NCI-H2107 treated with DMSO at 0.1 percent for 48 hours (cell line): Measurements from ENCODE around the gene PTGR3.

Experiments used
- DNase-seq: peaks from one replicate; lab custom pipeline; 2025; ENCODE audit not compliant: unreplicated experiment; lab: John Stamatoyannopoulos, UW

The PTGR3 gene

DNA sequence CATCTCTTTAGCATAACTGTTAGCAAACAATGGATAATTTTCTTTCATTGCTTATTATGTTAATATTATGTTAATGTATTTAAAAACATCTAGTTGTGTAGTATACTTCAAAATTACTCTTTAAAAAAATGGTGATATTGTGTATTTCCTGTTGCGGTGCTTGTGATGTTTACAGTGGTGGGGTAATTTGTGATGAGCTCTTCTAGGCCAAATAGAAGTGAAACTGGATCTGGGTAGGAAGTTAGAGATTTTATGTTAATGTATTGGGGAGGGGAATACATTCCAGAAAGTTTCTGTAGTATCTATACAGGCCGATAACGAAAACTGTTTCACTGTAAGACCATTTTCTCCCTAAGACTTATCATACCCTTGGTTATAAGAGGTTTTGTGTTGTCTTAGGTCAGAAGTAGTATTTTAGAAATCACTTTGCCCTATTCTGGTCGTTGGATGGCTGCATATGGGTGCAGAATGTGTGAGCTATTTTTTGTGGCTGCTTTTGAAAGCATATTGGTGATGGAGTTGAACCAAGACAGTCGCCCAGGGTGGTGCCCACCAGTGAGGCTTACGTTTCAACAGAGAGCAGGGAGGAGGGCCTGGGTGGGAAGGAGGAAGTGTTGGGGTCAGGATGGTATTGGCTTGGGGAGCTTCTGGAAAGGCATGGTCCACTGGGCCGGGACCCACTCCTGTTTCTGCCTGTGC is 7.4 kb upstream of the PTGR3 start:
- no peak for DNase-seq

GRCh38 chr18:75215663-75216062 is 6.7 kb upstream of the PTGR3 start:
- no peak for DNase-seq

- no peak for DNase-seq
These were observed 6.0 kb upstream of the PTGR3 start for GRCh38 chr18:75214766-75215510.

DNA sequence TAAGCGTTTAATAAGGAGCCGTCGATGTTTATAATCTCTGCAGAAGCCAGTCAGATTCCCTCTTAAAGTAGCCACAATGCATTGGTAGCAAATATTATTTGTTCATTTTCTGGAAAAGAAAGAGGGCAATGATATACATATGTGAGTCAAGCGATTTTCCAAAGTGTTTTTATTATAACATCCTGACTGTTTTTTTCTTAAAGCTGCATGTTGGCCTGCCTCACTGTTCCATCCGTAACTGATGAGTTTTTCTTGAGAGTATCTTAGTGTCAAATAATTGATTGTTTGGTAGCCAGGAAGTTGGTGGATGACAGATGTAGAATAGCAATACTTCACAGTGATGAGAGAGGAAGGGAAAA is 5.4 kb upstream of the PTGR3 start:
- no peak for DNase-seq

DNA sequence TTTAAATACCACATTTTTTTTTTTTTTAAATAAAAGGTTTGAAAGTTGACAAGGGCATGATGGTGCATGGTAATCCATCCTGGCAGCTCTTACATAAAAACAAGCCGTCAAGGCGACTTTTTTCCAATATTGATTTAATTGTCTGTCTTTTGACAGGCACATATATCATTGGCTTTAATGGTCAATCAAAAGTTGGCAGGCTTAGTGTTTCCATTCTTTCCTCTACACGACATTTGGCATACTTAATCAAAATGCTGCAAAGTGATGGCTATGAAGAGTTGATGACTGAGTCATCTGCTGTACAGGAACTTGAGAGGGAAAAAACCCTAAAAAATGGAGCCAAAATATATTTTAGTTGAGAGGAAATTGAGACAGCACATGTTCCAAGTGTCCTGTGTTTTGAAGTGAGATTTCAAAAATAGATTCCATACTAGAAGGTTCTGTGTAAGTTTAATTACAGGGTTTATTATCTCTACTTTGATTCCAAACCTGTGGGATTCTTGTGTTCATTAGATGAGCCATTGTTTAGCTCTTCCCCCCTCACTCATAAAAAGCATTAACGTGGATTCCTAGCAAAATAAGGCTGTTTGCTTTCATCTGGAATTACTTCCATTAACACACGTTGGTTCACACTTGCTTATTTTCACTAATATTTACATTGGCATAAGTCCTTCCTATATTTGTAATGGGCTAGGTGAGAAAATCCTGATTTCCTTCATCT is 4.8 kb upstream of the PTGR3 start:
- DNase-seq, result no peak

DNA sequence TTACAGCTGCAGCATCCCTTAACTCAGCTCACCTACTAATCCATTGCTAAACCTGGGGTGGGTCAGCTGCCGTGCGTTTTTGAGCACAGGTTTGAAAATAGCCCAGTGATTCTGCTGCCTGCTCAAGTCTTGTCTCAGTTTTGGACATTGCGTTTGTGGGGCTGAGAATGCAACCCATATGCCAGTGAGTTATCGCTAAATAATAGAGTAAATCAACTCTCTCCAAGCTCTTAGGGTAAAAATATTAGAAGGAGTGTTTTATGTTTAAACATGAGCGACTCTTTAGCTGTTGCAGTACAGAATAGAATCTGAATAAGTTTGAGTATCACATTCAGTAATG is 3.8 kb upstream of the PTGR3 start:
- DNase-seq, result no peak

DNA sequence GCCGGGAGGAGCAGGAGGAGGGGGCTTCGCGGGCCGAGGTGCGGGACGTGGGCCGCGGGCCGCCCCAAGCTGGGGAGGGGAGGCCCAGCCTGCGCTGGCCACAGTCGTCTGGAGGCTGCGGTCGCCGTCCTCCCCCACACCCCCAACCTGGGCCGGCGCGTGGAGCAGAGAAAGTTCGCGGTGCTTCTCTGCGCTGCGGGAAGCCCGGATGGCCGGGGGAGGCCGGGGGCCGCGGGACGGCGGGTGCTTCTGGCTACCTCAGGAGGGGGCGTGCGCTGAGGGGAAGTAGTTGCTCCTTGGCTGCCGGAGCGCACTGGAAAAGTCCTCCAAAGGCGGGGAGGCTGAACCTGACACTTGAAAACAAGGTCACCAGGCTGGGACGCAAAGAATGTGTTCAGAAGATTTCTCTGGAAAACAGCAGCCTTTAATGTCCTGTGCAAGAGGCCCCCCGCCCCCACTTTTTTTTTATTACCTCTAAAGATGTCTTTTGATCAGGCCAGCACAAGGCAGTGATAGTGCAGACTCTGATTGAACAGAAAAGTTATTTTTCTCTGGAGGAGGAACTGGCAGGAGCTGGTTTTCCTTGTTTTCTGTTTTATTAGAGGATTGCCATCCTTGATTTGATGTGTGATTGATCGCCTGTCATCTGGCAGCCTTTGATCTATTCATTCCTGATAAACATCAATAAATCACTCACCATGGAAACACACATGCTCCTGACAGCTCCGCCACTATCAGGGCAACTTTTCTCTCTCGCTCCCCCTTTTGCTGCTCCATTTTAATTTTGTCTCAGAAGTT is 3.2 kb upstream of the PTGR3 start:
- no peak for DNase-seq

DNA sequence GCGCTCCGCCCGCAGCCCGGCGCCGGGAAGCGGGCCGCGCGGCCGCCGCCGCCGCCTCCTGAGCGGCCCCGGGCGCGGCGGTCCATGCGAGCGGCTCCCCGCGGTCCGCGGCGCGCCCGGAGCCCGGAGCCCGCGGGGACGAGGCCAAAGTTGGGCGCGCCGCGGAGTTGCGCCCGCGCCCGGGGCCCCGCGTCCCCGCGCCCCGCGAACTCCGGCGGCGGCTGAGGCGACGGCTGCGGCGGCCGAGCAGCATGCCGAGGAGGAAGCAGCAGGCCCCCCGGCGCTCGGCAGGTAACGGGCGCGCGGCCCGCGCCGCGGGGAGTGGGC is 2.6 kb upstream of the PTGR3 start:
- DNase-seq, result no peak

GRCh38 chr18:75211002-75211621 is 2.2 kb upstream of the PTGR3 start:
- DNase-seq, result no peak

GRCh38 chr18:75210274-75211001 is 1.5 kb upstream of the PTGR3 start, which contains the start of gene TSHZ1:
Gene TSHZ1 (plus strand): TSS chr18:75210797. CDS start chr18:75211877, 1,080 bp downstream.
- peak; percentile 98 for DNase-seq

- DNase-seq, result no peak
These were observed 966 bp upstream of the PTGR3 start for GRCh38 chr18:75209951-75210258.

DNA sequence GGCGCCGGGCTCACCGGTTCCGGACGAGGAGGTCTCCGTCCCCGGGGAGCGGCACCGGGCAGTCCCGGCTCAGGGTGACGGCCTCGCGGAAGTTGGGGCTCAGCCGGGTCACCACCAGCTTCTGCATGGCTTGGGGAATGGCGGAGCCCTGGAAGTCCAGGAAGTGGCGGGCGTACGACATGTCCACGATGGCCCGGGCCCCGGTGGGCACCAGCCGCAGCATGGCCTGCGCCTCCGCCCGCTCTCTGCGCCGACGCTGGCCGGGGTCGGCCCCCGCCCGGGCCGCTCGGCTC is 157 bp downstream of the PTGR3 start:
- DNase-seq, result no peak

- peak; percentile 33 for DNase-seq
These were observed 644 bp downstream of the PTGR3 start for GRCh38 chr18:75208155-75208835.

DNA sequence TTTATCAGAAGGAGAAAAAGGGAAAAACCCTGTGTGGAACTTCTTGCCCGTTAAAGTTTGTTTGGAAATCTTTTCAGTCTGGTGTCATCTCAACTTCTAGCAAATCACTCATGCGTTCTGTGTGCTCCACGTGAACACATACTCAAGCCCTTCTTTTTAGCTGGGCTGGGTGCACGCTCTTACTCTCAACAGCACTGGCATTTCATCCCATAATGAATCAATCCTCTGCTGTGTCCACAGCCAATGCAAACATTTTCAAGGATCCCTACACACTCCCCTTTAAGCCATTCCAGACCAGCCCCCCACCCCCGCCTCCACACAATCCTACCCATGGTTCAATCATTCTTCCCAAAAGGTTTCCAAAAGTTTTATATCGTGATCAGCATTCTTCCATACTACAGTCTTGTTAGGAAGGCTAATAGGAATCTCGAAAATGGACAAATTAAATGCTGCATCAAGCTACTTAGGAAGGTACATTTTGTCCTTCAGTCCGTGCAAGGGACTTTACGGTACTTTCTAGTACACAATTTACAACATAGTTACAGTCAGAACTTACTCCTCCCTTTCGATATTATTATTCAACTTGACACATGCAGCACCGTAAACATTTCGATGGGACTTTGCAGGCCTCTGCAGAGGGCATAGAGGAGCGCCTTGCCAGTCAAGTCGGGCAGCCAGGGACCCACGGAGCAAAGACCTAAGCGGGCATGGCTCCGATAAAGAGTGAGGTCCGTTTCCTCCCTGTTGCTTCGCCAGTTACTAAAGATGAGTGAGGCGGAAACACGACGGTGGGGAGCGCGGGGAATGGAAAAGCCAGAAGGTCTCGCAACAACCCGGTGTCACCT is 1.4 kb downstream of the PTGR3 start:
- DNase-seq, result no peak

DNA sequence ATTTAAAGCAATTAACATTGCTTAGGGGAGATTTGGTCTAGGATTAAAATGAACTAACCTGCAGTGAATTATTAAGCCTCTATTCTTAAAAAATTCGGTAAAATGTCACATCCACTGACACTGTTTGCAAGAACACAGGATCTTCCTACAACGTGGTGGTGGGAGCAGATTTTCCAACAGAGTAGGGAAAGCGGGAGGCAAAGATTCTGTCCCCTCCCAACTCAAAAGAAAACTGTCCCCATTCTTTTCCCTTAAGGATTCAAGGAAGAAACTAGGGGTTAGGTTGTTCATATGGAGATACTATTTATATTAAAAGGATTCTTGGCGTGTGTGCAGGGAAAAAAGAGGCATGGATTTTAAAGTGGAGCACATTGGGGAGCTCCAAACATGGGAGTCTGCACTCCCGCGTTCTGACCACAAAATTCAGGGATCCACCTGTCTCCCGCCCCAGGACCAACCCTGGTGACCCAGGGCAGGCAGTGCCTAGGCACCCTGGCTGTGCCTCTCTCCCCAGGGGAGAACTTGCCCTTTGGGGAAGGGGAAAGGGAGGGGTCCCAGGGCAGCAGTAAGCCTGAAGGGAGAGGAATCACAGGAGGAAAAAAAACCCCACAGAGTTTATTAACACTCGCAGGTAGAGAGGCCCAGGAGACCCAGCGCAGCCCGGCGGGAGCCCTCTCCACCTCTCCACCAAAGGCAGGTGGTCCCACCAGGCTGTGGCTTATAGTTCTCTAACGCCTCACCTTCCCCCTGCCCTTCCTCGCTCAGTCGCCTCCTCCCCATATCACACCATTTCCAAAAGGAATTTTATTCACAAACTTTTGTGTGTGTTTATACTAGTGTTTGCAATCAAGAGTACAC is 2.3 kb downstream of the PTGR3 start:
- DNase-seq, result no peak

DNA sequence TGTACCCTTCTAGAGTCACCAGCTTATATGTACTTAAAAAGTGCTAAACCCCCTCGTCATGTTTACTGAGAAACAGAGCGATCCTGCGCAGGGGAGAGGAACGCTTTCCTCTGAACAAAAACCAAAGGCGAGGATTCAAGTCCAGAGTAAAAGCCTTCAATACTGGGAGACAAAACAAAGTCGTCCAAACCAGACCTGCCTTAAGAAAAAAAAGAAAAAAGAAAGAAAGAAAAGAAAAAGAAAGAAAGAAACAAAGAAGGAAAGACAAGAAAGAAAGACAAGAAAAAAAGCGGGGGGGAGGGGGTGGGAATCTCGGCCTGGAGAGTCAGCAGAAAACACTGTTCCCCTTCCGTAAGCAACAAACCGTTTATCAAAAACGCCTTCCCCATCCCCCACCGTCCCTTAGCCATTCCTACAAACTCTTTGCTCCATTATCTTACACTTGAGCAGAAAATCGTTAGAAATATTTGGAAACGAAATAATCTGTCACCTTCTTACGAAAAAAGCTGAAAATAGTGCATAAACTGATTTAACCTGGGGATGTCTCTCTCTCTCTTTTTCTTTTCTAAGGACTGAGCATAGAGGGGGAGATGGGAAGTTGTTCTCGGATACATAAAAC is 3.3 kb downstream of the PTGR3 start:
- DNase-seq, result no peak

GRCh38 chr18:75204732-75205513 is 4.0 kb downstream of the PTGR3 start:
- no peak for DNase-seq
